ENCODE results near the gene NDUFV1.
"Not testable (repeated sequence)": the region's sequence is repeated elsewhere in the genome, so short reads cannot be mapped to it uniquely, and the experiment has no call there.

The NDUFV1 gene

DNA sequence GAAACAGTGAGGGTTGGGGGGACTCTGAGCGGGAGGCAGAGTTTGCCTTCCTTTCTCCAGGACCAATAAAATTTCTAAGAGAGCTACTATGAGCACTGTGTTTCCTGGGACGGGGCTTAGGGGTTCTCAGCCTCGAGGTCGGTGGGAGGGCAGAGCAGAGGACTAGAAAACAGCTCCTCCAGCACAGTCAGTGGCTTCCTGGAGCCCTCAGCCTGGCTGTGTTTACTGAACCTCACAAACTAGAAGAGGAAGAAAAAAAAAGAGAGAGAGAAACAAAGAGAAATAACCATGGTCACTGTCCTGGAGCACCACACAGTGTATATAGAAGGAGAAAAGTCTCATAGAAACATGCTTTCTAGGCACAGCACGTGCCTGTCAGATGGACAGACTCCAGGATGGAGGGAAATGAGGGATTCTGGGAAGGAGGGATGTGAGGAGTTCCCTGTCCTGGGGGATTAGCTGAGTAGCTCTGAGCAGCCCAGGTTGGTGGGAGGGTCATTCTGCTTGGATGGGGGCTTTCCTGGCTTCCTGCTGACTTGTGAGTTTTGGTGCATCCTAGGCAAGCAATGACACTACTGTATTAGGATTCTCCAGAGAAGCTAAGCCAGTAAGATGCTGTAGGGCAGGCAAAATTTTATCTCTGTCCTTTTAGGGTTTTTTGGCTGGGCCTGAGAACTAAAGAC is 20.0 kb upstream of the NDUFV1 start:
- DNase-seq (ENCODE audit: low spot score), result no peak

- no peak for DNase-seq (ENCODE audit: low spot score)
Observed at GRCh38 chr11:67588136-67588503, 18.6 kb upstream of the NDUFV1 start.

DNA sequence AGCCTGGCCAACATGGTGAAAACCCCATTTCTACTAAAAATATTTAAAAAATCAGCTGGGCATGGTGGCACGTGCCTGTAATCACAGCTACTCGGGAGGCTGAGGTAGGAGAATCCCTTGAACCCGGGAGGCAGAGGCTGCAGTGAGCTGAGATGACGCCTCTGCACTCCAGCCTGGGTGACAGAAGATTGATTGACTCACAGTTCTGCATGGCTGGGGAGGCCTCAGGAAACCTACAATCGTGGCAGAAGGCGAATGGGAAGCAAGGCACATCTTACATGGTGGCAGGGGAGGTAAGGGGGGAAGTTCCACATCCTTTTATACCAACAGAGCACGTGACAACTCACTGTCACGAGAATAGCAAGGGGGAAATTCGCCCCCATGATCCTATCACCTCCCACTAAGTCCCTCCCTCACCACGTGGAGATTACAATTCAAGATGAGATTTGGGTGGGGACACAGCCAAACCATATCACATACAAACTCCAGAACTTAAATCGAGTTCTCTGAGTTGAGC is 17.8 kb upstream of the NDUFV1 start:
- not testable (repeated sequence) for DNase-seq (ENCODE audit: low spot score)

GRCh38 chr11:67592880-67593564 is 13.7 kb upstream of the NDUFV1 start:
- DNase-seq (ENCODE audit: low spot score), result no peak

DNA sequence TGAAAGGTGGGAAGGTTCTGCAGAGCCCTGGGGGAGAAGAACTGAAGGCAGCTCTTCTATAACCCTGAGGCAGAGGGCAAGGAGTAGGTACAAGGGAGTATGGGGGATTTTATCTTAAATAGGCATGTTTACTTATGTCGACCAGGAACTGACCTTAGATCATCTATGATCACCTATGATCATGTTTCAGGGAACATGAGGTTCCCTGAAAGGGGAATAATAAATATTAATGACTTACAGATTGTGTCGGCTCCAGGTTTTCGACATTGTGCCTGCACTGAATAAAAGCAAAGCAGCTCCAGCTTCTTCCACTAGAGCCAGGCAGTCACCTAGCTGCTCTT is 13.2 kb upstream of the NDUFV1 start:
- DNase-seq (ENCODE audit: low spot score), result no peak

DNA sequence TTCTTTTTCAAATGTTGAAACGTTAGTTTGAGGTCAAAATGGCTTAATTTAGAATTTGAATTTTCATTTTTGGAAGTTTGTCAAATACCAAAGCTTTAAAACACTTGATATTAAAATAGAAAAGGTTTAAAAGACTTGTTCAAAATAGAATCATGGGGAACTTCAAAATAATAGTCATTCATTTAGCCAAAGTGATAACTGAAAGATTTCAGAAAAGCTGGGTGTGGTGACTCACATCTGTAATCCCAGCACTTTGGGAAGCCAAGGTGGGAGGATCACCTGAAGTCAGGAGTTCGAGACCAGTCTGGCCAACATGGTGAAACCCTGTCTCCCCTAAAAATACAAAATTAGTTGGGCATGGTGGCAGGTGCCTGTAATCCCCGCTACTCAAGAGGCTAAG is 12.3 kb upstream of the NDUFV1 start:
- DNase-seq (ENCODE audit: low spot score), result no peak

DNA sequence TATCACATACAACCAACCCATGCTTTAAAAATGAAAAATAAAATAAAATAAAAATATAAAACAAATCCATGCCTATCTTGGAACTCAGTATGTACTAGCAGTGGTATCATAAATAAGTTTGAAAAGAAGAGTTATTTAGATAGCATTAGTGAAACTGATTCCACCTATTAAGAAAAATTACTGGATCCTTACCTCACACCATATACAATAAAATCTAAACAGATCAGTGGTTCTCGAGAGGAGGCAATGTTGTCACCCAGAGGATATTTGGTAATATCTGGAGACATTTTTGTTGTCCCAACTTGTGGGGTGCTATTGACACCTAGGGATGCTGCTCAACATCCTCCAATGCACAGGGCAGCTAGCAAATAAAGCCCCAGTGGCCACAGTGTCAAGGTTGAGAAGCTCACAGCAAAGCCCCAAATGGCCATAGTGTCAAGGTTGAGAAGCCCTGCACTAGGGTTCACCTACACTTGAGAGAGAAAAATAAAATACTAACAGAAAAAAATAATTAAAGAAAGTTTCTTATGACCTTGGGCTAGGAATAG is 9.9 kb upstream of the NDUFV1 start:
- no peak for DNase-seq (ENCODE audit: low spot score)

GRCh38 chr11:67597458-67597857 is 9.3 kb upstream of the NDUFV1 start:
- DNase-seq (ENCODE audit: low spot score), result not testable (repeated sequence)

- not testable (repeated sequence) for DNase-seq (ENCODE audit: low spot score)
Observed at GRCh38 chr11:67597963-67598362, 8.8 kb upstream of the NDUFV1 start.

- no peak for DNase-seq (ENCODE audit: low spot score)
Observed at GRCh38 chr11:67599149-67599548, 7.6 kb upstream of the NDUFV1 start.

- no peak for DNase-seq (ENCODE audit: low spot score)
Observed at GRCh38 chr11:67600324-67601029, 6.3 kb upstream of the NDUFV1 start.

GRCh38 chr11:67601098-67601497 is 5.6 kb upstream of the NDUFV1 start:
- no peak for DNase-seq (ENCODE audit: low spot score)

GRCh38 chr11:67604119-67604518 is 2.6 kb upstream of the NDUFV1 start:
- not testable (repeated sequence) for DNase-seq (ENCODE audit: low spot score)

DNA sequence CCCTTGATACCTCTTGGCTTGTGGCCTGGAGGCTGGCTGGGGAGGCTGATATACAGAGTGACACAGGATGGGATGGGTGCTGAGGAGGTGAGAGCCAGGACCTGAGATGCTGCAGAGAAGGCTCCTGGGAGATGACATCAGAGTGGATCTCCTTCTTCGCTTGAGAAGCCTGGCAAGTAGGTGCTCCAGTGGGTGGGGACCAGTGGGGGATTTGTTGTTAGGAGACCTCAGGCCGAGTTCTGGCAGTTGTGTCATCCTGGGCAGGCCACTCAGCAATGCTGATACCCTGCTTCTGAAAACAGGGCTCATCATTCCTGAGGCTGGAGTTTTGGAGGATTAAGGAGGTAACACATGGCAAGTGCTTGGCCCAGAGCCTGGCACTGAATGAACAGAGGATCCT is 1.9 kb upstream of the NDUFV1 start:
- DNase-seq (ENCODE audit: low spot score), result no peak

GRCh38 chr11:67605231-67606011 is 1.3 kb upstream of the NDUFV1 start:
- no peak for DNase-seq (ENCODE audit: low spot score)

DNA sequence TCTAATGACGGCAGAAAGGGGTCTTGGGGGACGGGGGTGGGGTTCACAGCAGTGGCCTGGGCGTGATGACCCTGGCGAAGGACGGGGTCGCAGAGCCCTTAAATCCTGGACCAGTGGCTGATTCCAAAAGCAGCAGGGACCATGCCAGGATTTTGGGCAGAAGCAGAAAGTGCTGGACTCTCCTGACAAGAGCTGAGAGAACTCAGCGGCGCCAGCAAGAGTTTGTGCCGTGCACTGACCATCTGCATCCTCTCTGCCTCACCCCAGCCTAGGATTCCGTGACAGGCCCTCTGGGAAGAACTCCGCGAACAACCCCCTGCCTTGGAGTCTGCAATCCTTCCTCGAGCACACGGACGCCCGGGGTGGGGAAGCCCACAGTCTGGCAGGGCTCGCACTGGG is 644 bp upstream of the NDUFV1 start:
- DNase-seq (ENCODE audit: low spot score), result no peak

- DNase-seq (ENCODE audit: low spot score), result no peak
Observed at GRCh38 chr11:67607507-67607906, 771 bp downstream of the NDUFV1 start.

DNA sequence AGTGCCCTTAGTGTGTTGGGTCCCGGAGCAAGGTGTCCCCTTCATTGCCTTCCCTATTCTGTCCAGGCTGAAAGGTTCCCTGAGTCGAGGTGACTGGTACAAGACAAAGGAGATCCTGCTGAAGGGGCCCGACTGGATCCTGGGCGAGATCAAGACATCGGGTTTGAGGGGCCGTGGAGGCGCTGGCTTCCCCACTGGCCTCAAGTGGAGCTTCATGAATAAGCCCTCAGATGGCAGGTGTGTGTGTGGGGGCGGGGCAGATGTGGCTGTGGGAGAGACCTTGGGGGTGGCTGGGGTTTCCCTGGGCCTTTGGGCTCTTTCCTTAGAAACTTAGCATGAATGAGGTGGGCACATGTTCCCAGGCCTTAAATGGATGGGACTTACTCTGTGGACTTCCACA is 1.8 kb downstream of the NDUFV1 start:
- no peak for DNase-seq (ENCODE audit: low spot score)

- no peak for DNase-seq (ENCODE audit: low spot score)
Observed at GRCh38 chr11:67609316-67609715, 2.6 kb downstream of the NDUFV1 start.

GRCh38 chr11:67610302-67610868 is 3.6 kb downstream of the NDUFV1 start:
- no peak for DNase-seq (ENCODE audit: low spot score)

DNA sequence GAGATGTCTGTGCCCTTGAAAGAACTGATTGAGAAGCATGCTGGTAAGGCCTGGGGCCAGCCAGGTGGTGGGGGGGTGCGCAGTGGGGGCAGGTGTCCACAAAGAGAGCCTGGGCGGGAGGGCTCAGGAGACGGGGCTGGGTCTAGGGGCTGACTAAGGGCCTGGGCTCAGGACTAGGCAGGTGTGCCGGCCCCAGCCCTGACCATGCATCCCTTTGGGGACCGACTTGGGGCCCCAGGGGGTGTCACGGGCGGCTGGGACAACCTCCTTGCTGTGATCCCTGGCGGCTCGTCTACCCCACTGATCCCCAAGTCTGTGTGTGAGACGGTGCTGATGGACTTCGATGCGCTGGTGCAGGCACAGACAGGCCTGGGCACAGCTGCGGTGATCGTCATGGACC is 4.4 kb downstream of the NDUFV1 start:
- no peak for DNase-seq (ENCODE audit: low spot score)

Data from iPS-NIHi11 (cell line).